Testis (tissue), 3 donors: Measurements from ENCODE around the gene MISP3. TPM values are rescaled to one million over a fixed set of nuclear protein-coding genes. Genes with fewer than 3 reads are reported as not detected.

Experiments
- DNase-seq: peaks from one replicate; pipeline ENCODE4 v3.0.0-alpha.2; 2019
- H3K27ac ChIP-seq, 2 donors: fragments of 200-600 bp; sonication (generic); one replicate each; pipeline ENCODE4 v1.5.1; 2019
- H3K27me3 ChIP-seq: fragments of 200-600 bp; sonication (generic); one replicate; pipeline ENCODE4 v1.5.1; 2019
- H3K36me3 ChIP-seq: fragments of 200-600 bp; sonication (generic); one replicate; pipeline ENCODE4 v1.5.1; 2017; ENCODE audit warnings: low read depth; ENCODE audit errors: missing control alignments
- H3K4me1 ChIP-seq: fragments of 200-600 bp; sonication (generic); one replicate; pipeline ENCODE4 v1.5.1; 2019
- H3K4me3 ChIP-seq, 2 donors: fragments of 200-600 bp; sonication (generic); one replicate each; pipeline ENCODE4 v1.5.1; 2017 to 2019
- H3K9me3 ChIP-seq: fragments of 200-600 bp; sonication (generic); one replicate; pipeline ENCODE4 v1.5.1; 2017
- POLR2A ChIP-seq: fragments of 450-650 bp; IDR thresholded peaks from one replicate; pipeline ENCODE4 v1.6.1; 2017; ENCODE audit warnings: antibody characterized with exemption, mild to moderate bottlenecking, moderate library complexity
- WGBS, 2 donors: methylation state at CpG; one replicate each; pipeline ENCODE4 v1.1.5; 2018; 5-methylcytosine and 5-hydroxymethylcytosine counted together
- intact Hi-C: fragments of 100-400 bp; cut with DNase I; formaldehyde crosslinking; loops from one replicate; pipeline ENCODE4 v1.15.1; 2023; ENCODE audit warnings: low total_unique reads
- polyA plus RNA-seq: library from polyadenylated mRNA; stranded (reverse); fragments of 350-450 nt; fragmentation: Illumina TruSeq; extraction: RNeasy Lipid Tissue Mini Kit (QIAGEN cat#74804); gene quantifications from one replicate; pipeline ENCODE4 v1.2.3, GENCODE V29; 2014; ENCODE audit warnings: low read depth, low replicate concordance; ENCODE audit not compliant: insufficient read depth
- total RNA-seq, 2 donors: library from RNA; depleted of rRNA; stranded (reverse); fragments of >200 nt; gene quantifications; one replicate each; pipeline ENCODE4 v1.2.3, GENCODE V29; 2016
- TF ChIP-seq, protein P1 (sequence below), 3 experiments: fragments of 450-650 bp in 2 of 3; fragments of 200-600 bp in 1 of 3; sonication (generic) in 1 of 3; IDR thresholded peaks; one replicate each; pipeline ENCODE4 v1.5.1; 2016 to 2019; ENCODE audit warnings: antibody characterized with exemption in 3 of 3, mild to moderate bottlenecking in 2 of 3, moderate library complexity in 1 of 3

MISP3 gene
- total and polyA plus RNA-seq, 3 donors from 2014 or later: 0.76 to 7.2 (median 4.2) TPM

DNA sequence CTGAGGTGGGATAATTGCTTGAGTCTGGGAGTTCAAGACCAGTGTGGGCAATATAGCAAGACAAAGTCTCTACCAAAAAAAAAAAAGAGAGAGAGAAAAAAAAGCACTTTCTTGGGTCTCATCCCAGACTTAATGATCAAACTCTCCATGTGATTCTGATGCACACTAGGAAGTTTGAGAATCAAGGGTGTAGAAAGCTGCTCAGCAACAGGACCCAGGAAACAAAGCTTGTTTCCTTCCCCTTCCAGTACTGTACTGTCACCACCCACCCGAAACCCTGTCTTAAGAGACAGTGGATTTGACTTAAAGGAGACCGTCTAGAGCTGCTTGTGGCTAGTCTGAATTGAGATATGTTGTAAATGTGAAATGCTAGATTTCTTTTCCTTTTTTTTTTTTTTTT, 5.8 kb downstream of the MISP3 start:
- Histone ChIP-seq H3K36me3 (no peaks in the 10 kb centered on the region), H3K9me3 (no peaks in the 10 kb centered on the region), H3K4me3 (no peak overlapping the region), H3K27me3 (no peaks in the 10 kb centered on the region), H3K27ac (no peak overlapping the region), H3K4me1 (peaks cover 17% of the 10 kb centered on the region)
- TF ChIP-seq POLR2A: no peak
- TF ChIP-seq, protein P1, sequence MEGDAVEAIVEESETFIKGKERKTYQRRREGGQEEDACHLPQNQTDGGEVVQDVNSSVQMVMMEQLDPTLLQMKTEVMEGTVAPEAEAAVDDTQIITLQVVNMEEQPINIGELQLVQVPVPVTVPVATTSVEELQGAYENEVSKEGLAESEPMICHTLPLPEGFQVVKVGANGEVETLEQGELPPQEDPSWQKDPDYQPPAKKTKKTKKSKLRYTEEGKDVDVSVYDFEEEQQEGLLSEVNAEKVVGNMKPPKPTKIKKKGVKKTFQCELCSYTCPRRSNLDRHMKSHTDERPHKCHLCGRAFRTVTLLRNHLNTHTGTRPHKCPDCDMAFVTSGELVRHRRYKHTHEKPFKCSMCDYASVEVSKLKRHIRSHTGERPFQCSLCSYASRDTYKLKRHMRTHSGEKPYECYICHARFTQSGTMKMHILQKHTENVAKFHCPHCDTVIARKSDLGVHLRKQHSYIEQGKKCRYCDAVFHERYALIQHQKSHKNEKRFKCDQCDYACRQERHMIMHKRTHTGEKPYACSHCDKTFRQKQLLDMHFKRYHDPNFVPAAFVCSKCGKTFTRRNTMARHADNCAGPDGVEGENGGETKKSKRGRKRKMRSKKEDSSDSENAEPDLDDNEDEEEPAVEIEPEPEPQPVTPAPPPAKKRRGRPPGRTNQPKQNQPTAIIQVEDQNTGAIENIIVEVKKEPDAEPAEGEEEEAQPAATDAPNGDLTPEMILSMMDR (IDR thresholded peaks at IDR 0.05): no peak
- 85% methylated on average over 2 of the region's 2 CpGs for WGBS, 2 donors
- intact Hi-C loops: loop anchor here (10.0 kb wide), 1 partner anchor 194 kb away; no protein-coding TSS in a partner anchor
- no peak for DNase-seq

DNA sequence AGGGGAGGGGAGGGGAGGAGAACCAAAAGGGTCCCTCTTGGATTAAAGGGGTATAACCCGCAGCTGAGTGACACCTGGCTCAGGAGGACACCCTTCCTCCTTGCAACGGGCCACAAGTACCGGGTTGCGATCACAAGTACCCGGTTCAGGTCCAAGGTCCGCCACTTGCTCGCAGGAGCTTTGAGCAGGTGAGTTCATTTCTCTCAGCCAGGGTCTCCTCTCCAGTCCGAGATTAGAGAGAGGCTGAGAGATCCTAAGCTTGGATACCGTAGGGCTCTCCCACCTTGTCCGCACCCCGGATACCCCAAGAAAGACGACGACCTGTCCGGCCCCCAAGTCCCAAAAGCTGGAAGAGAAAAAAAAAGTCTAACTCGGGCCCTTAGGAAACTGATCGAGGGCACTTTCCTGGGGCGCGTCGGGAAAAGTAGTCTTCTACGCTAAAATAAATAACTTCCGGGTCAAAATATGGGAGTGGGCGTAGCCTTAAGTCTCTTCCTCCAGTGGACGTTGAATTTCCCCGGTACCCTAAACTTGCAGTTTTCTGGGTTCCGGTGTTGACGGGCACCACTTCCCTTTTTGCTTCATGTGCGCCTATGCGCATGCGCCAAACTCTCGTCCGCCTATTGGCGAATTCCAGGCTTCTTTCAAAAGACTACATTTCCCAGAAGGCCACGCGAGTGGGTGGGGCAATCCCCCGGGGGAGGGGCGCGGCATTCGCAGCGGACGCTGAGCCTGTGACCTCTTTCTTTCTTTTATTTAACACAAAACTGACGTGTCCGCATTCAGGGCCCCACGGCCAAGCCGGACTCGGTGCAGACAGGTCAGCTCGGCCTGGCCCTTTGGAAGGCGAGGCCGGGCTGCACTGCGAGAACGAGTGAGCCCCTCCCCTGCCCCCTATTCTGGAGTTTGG, 8.6 kb downstream of the MISP3 start:
- intact Hi-C loops: no loop called here
- 0 to 1% methylated on average over 50 of the region's 50 CpGs for WGBS, 2 donors

DNA sequence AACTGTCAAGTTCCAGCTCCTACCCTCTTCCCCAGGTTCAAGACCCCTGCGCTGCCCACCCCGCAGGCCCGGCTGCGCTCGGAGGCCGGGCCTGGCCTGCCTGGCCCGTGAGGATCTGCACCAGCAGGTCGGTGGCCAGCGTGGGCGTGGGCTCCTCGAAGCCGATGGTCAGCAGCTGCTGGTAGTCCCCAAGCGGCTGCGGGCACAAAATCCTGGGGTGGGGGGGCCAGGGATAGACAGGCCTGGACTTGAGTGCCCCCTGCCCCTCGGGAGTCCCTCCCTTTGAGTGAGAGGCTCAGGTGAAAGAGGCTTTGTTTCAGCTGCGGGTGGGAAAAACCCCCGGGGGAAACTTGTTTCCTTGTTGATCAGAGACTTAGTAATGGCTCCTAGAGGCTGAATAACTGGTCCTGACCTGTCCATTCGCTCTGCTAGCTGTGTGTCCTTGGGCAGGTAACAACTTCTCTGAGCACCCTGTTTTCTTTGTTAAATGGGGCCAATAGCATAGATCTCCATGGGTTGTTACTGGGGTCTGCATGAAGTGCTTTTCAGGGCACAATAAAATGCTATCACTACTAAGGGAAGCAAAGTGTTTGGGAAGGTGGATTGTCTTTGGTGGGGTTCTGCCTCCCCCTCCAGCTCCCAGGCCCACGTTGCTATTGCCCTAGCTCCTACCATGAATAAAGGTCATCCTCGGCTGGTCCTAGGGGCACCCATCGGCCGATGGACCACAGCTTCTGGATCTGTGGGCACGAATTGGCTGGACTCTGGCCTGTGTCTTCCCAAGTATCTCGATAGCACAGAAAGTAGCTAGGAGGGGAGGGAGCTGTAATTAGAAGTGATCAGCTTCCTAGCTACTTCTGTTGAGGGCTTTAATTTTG, 9.4 kb downstream of the MISP3 start:
- H3K4me1 ChIP-seq: peaks cover 13% of the 10 kb centered on the region
- TF ChIP-seq POLR2A: no peak
- TF ChIP-seq, protein P1 (IDR thresholded peaks at IDR 0.05): no peak
- H3K27ac ChIP-seq: peak overlapping the region; percentile 84
- no peaks in the 10 kb centered on the region for H3K36me3 ChIP-seq
- 15 to 41% methylated on average over 9 to 24 of the region's 24 CpGs for WGBS, 2 donors
- H3K27me3 ChIP-seq: no peaks in the 10 kb centered on the region
- peak; percentile 51 for DNase-seq
- H3K9me3 ChIP-seq: no peaks in the 10 kb centered on the region
- peak overlapping the region; percentile 67 to 86 for H3K4me3 ChIP-seq
- intact Hi-C loops: no loop called here

More for the DNA sequence above, 8.6 kb downstream of the MISP3 start:
- DNase-seq: peak; percentile 98
- peak overlapping the region; percentile 84 for H3K27ac ChIP-seq
- no peak for TF ChIP-seq POLR2A
- TF ChIP-seq, protein P1 (IDR thresholded peaks at IDR 0.05): no peak
- no peaks in the 10 kb centered on the region for H3K36me3 ChIP-seq
- H3K27me3 ChIP-seq: no peaks in the 10 kb centered on the region
- H3K9me3 ChIP-seq: no peaks in the 10 kb centered on the region
- peaks cover 13% of the 10 kb centered on the region for H3K4me1 ChIP-seq
- peak overlapping the region; percentile 67 to 86 for H3K4me3 ChIP-seq

DNA sequence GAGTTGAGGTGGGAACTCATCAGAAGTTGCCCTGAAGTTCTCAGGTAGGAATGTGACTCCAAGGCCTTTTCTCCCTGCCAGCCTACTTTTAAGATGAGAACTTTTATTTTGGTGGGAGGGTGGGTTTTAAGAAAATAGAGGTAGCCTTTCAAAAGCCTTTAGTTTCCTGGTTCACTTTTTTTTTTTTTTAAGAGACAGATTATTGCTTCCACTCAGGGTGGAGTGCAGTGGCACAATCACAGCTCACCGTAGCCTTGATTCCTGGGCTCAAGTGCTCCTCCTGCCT, 10.0 kb downstream of the MISP3 start:
- no peaks in the 10 kb centered on the region for H3K36me3 ChIP-seq
- H3K9me3 ChIP-seq: no peaks in the 10 kb centered on the region
- intact Hi-C loops: no loop called here
- 0 to 36% methylated on average over 1 of the region's 1 CpG for WGBS, 2 donors
- no peak for DNase-seq
- no peaks in the 10 kb centered on the region for H3K27me3 ChIP-seq
- H3K4me1 ChIP-seq: peaks cover 13% of the 10 kb centered on the region
- no peak overlapping the region for H3K4me3 ChIP-seq
- H3K27ac ChIP-seq: peak overlapping the region in 1 of 2 donors; percentile 84
- TF ChIP-seq, protein P1 (IDR thresholded peaks at IDR 0.05): no peak
- TF ChIP-seq POLR2A: no peak
